Measurements from ENCODE around the gene ZBED3. TPM values are rescaled to one million over a fixed set of nuclear protein-coding genes. Genes with fewer than 3 reads are reported as not detected.
A peak's percentile ranks its signal among the peaks of the same experiment; 100 is the strongest.

ZBED3 gene
- total RNA-seq, 1 experiment from 2014 or later = 1.3 TPM

DNA sequence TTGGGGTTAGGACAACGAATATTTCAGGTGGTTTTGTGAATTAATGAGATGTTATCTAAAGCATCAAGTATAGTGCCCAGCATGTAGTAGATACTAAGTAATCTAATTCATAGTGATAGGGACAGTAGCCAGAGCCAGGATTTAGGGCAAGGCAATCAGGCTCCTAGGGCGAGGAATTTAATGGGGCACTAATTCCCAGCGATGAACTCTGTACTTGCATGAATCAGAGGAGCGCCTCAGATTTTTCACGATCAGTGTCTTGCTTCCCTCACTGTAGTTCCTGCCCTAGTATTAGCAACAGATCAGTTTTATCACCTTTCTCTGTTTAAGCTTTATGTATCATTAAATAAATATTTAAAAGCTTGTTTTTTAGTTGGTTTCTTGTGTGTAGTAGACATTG is 53.7 kb downstream of the ZBED3 start:
- CTCF ChIA-PET = no interaction called here
- TF ChIP-seq EZH2 (IDR thresholded peaks at IDR 0.05; ENCODE audit: low read length, unreplicated experiment) = no peak
- no peak for TF ChIP-seq EZH2phosphoT487 (IDR thresholded peaks at IDR 0.05; ENCODE audit: borderline replicate concordance, low read length)
- TF ChIP-seq, protein P1, sequence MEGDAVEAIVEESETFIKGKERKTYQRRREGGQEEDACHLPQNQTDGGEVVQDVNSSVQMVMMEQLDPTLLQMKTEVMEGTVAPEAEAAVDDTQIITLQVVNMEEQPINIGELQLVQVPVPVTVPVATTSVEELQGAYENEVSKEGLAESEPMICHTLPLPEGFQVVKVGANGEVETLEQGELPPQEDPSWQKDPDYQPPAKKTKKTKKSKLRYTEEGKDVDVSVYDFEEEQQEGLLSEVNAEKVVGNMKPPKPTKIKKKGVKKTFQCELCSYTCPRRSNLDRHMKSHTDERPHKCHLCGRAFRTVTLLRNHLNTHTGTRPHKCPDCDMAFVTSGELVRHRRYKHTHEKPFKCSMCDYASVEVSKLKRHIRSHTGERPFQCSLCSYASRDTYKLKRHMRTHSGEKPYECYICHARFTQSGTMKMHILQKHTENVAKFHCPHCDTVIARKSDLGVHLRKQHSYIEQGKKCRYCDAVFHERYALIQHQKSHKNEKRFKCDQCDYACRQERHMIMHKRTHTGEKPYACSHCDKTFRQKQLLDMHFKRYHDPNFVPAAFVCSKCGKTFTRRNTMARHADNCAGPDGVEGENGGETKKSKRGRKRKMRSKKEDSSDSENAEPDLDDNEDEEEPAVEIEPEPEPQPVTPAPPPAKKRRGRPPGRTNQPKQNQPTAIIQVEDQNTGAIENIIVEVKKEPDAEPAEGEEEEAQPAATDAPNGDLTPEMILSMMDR (conservative IDR thresholded peaks at IDR 0.05; ENCODE audit: low read depth, low read length) = no peak
- no peak overlapping the region for H3K4me2 ChIP-seq (ENCODE audit: low read length)
- no peak overlapping the region for H2AFZ ChIP-seq (ENCODE audit: low read length)
- H3K9ac ChIP-seq (ENCODE audit: low read length) = no peak overlapping the region
- peaks cover 20% of the 10 kb centered on the region for H3K36me3 ChIP-seq (ENCODE audit: low read depth, low read length)
- ATAC-seq (no peak), DNase-seq (no peak)
- H3F3A ChIP-seq (ENCODE audit: low read length, unreplicated experiment) = no peaks in the 10 kb centered on the region
- H3K4me1 ChIP-seq (ENCODE audit: insufficient read depth, low read length) = no peaks in the 10 kb centered on the region
- H3K27me3 ChIP-seq (ENCODE audit: low read length) = no peaks in the 10 kb centered on the region
- no peaks in the 10 kb centered on the region for H4K20me1 ChIP-seq (ENCODE audit: low read length)
- no peak overlapping the region for H3K4me3 ChIP-seq (ENCODE audit: low read length)
- no peaks in the 10 kb centered on the region for H3K9me2 ChIP-seq (replicated peaks; ENCODE audit: low read length)
- POLR2A ChIA-PET (ENCODE audit: unreplicated experiment) = no interaction called here
- no peak overlapping the region for H3K27ac ChIP-seq (ENCODE audit: low read length)
- peaks cover 36% of the 10 kb centered on the region for H3K79me2 ChIP-seq (ENCODE audit: low read length)
- intact Hi-C loops (cut with micrococcal nuclease) = loop anchor here (5.0 kb wide), 1 partner anchor 54 kb away; the partner anchor contains the start of gene ZBED3
- peaks cover 12% of the 10 kb centered on the region; the same call in 1 of the 2 replicates for H3K9me3 ChIP-seq (ENCODE audit: low read length)
- BruUV-seq (replicated peaks) = no TSS peak

DNA sequence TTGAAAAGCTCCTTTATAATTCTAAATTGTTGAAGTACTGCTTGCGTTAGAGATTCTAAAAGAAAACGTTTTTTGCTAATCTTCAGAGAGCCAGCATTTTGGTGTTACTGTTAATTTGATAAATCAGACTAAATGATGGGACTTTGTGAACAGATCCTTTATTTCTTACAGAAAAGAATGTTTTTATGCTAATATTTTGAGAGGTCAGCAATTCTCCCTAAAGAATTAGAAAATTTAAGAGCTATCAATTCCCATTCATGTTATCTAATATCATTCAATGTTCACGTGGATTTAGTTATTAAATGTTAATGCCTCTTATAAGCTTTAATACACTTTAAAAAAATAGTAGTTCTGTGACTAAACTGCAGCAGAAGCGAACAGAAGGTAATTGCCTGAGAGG is 54.5 kb downstream of the ZBED3 start:
- BruUV-seq (replicated peaks) = no TSS peak
- Histone ChIP-seq H3K27ac (ENCODE audit: low read length) (no peak overlapping the region), H3F3A (ENCODE audit: low read length, unreplicated experiment) (no peaks in the 10 kb centered on the region), H3K9me2 (replicated peaks; ENCODE audit: low read length) (no peaks in the 10 kb centered on the region), H3K79me2 (ENCODE audit: low read length) (peaks cover 36% of the 10 kb centered on the region), H3K9ac (ENCODE audit: low read length) (no peak overlapping the region), H3K4me1 (ENCODE audit: insufficient read depth, low read length) (no peaks in the 10 kb centered on the region), H3K36me3 (ENCODE audit: low read depth, low read length) (peaks cover 18% of the 10 kb centered on the region), H3K9me3 (ENCODE audit: low read length) (peaks cover 12% of the 10 kb centered on the region; the same call in 1 of the 2 replicates), H3K4me2 (ENCODE audit: low read length) (no peak overlapping the region), H3K4me3 (ENCODE audit: low read length) (no peak overlapping the region), H3K27me3 (ENCODE audit: low read length) (no peaks in the 10 kb centered on the region), H4K20me1 (ENCODE audit: low read length) (no peaks in the 10 kb centered on the region), H2AFZ (ENCODE audit: low read length) (no peak overlapping the region)
- DNase-seq (no peak), ATAC-seq (no peak)
- intact Hi-C loops (cut with micrococcal nuclease) = loop anchor here (5.0 kb wide), 1 partner anchor 55 kb away; the partner anchor contains the start of gene ZBED3
- POLR2A ChIA-PET (ENCODE audit: unreplicated experiment) = interaction anchor here (0.6 kb wide), 1 partner anchor 53 kb away, joined by 11 read pairs; no protein-coding TSS in a partner anchor
- TF ChIP-seq, protein P1 (conservative IDR thresholded peaks at IDR 0.05; ENCODE audit: low read depth, low read length) = no peak
- TF ChIP-seq EZH2 (IDR thresholded peaks at IDR 0.05; ENCODE audit: low read length, unreplicated experiment) = no peak
- TF ChIP-seq EZH2phosphoT487 (IDR thresholded peaks at IDR 0.05; ENCODE audit: borderline replicate concordance, low read length) = no peak
- CTCF ChIA-PET = no interaction called here

DNA sequence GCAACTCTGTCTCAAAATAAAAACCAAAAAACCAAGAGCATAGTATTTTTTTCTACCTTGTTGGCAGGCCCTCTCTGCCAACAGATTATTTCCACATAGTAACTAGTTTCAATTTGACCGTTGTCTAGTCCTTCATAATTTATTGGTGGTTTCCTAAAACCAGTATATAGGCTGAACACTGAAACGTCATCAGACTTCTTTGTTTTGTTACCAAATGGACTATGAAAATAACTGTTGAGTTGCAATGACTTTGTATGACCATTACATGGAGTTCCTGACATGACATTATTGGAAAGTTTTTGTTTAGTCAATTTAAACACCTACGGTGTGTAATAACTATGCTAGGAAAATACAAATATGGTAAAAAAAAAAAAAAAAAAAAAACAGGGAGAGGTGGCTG is 55.2 kb downstream of the ZBED3 start:
- POLR2A ChIA-PET (ENCODE audit: unreplicated experiment) = no interaction called here
- intact Hi-C loops (cut with micrococcal nuclease) = loop anchor here (5.0 kb wide), 1 partner anchor 55 kb away; the partner anchor contains the start of gene ZBED3

More for the DNA sequence above, 55.2 kb downstream of the ZBED3 start:
- H3K4me3 ChIP-seq (ENCODE audit: low read length) = peak overlapping the region; percentile 92
- no peak overlapping the region for H3K27ac ChIP-seq (ENCODE audit: low read length)
- no peaks in the 10 kb centered on the region for H3F3A ChIP-seq (ENCODE audit: low read length, unreplicated experiment)
- CTCF ChIA-PET = interaction anchor here (0.6 kb wide), 1 partner anchor 194 kb away, joined by 3 read pairs; no protein-coding TSS in a partner anchor
- no peaks in the 10 kb centered on the region for H3K27me3 ChIP-seq (ENCODE audit: low read length)
- no peaks in the 10 kb centered on the region for H3K4me1 ChIP-seq (ENCODE audit: insufficient read depth, low read length)
- peaks cover 36% of the 10 kb centered on the region for H3K79me2 ChIP-seq (ENCODE audit: low read length)
- peaks cover 12% of the 10 kb centered on the region; the same call in 1 of the 2 replicates for H3K9me3 ChIP-seq (ENCODE audit: low read length)
- H3K36me3 ChIP-seq (ENCODE audit: low read depth, low read length) = peaks cover 16% of the 10 kb centered on the region
- no TSS peak for BruUV-seq (replicated peaks)
- H3K9ac ChIP-seq (ENCODE audit: low read length) = peak overlapping the region; percentile 96
- H4K20me1 ChIP-seq (ENCODE audit: low read length) = no peaks in the 10 kb centered on the region
- no peak for DNase-seq
- peak overlapping the region; percentile 93 for H2AFZ ChIP-seq (ENCODE audit: low read length)
- no peak for ATAC-seq
- no peaks in the 10 kb centered on the region for H3K9me2 ChIP-seq (replicated peaks; ENCODE audit: low read length)
- TF ChIP-seq EZH2 (IDR thresholded peaks at IDR 0.05; ENCODE audit: low read length, unreplicated experiment) (no peak), EZH2phosphoT487 (IDR thresholded peaks at IDR 0.05; ENCODE audit: borderline replicate concordance, low read length) (no peak)
- TF ChIP-seq, protein P1 (conservative IDR thresholded peaks at IDR 0.05; ENCODE audit: low read depth, low read length) = no peak
- H3K4me2 ChIP-seq (ENCODE audit: low read length) = peak overlapping the region; percentile 89

Data from PC-3 (cell line).